BLaER1 (cell line): ENCODE data around the gene HTN1.

Source experiments
- H3K27ac ChIP-seq: shearing (Covaris generic); formaldehyde crosslinking; 2 replicates; pipeline ENCODE4 v1.8.1; 2022
- H3K27me3 ChIP-seq: shearing (Covaris generic); formaldehyde crosslinking; 2 replicates; pipeline ENCODE4 v1.8.1; 2022
- H3K36me3 ChIP-seq: shearing (Covaris generic); formaldehyde crosslinking; 2 replicates; pipeline ENCODE4 v1.8.1; 2022
- H3K4me1 ChIP-seq: shearing (Covaris generic); formaldehyde crosslinking; 2 replicates; pipeline ENCODE4 v1.8.1; 2022
- H3K4me2 ChIP-seq: shearing (Covaris generic); formaldehyde crosslinking; 2 replicates; pipeline ENCODE4 v1.8.1; 2022
- H3K4me3 ChIP-seq: shearing (Covaris generic); formaldehyde crosslinking; 2 replicates; pipeline ENCODE4 v1.8.1; 2022
- H3K9ac ChIP-seq: shearing (Covaris generic); formaldehyde crosslinking; 2 replicates; pipeline ENCODE4 v1.8.1; 2022
- H3K9me3 ChIP-seq: shearing (Covaris generic); formaldehyde crosslinking; 2 replicates; pipeline ENCODE4 v1.8.1; 2022
- H4K20me1 ChIP-seq: shearing (Covaris generic); formaldehyde crosslinking; 2 replicates; pipeline ENCODE4 v1.8.1; 2022
- Cebpa-rat ChIP-seq: shearing (Covaris generic); IDR thresholded peaks from 2 replicates; pipeline ENCODE4 v1.8.1; 2022

The HTN1 gene

GRCh38 chr4:70057651-70058050 lies 7.4 kb downstream of the HTN1 start:
- H3K4me1 ChIP-seq, result no peaks in the 10 kb centered on the region
- no peak overlapping the region for H3K27ac ChIP-seq
- H3K9me3 ChIP-seq, result no peaks in the 10 kb centered on the region
- no peaks in the 10 kb centered on the region for H3K36me3 ChIP-seq
- H3K27me3 ChIP-seq, result no peaks in the 10 kb centered on the region
- no peak overlapping the region for H3K9ac ChIP-seq
- no peak overlapping the region for H3K4me3 ChIP-seq
- H3K4me2 ChIP-seq, result no peak overlapping the region
- no peaks in the 10 kb centered on the region for H4K20me1 ChIP-seq
- TF ChIP-seq Cebpa-rat, result no peak

- Histone ChIP-seq H3K9ac (no peak overlapping the region), H3K4me2 (no peak overlapping the region), H3K4me1 (no peaks in the 10 kb centered on the region), H3K36me3 (no peaks in the 10 kb centered on the region), H3K4me3 (no peak overlapping the region), H3K27me3 (no peaks in the 10 kb centered on the region), H4K20me1 (no peaks in the 10 kb centered on the region), H3K9me3 (no peaks in the 10 kb centered on the region), H3K27ac (no peak overlapping the region)
- no peak for TF ChIP-seq Cebpa-rat
These were observed 8.9 kb downstream of the HTN1 start for GRCh38 chr4:70059149-70059548.

- Histone ChIP-seq H3K4me2 (no peak overlapping the region), H3K4me1 (no peaks in the 10 kb centered on the region), H3K4me3 (no peak overlapping the region), H3K36me3 (no peaks in the 10 kb centered on the region), H3K9ac (no peak overlapping the region), H3K27ac (no peak overlapping the region), H3K27me3 (no peaks in the 10 kb centered on the region), H4K20me1 (no peaks in the 10 kb centered on the region), H3K9me3 (no peaks in the 10 kb centered on the region)
- TF ChIP-seq Cebpa-rat, result no peak
These were observed 11.8 kb downstream of the HTN1 start for GRCh38 chr4:70062000-70062399.

GRCh38 chr4:70080205-70080604 lies 30.0 kb downstream of the HTN1 start:
- H3K4me2 ChIP-seq, result no peak overlapping the region
- H3K36me3 ChIP-seq, result no peaks in the 10 kb centered on the region
- no peaks in the 10 kb centered on the region for H3K9me3 ChIP-seq
- no peak overlapping the region for H3K9ac ChIP-seq
- H3K4me3 ChIP-seq, result no peak overlapping the region
- H3K27ac ChIP-seq, result no peak overlapping the region
- no peak for TF ChIP-seq Cebpa-rat
- no peaks in the 10 kb centered on the region for H3K27me3 ChIP-seq
- H3K4me1 ChIP-seq, result no peaks in the 10 kb centered on the region
- no peaks in the 10 kb centered on the region for H4K20me1 ChIP-seq

GRCh38 chr4:70099206-70099605 lies 49.0 kb downstream of the HTN1 start:
- Histone ChIP-seq H3K9ac (no peak overlapping the region), H3K27ac (no peak overlapping the region), H3K36me3 (no peaks in the 10 kb centered on the region), H4K20me1 (no peaks in the 10 kb centered on the region), H3K4me3 (no peak overlapping the region), H3K4me2 (no peak overlapping the region), H3K27me3 (no peaks in the 10 kb centered on the region), H3K9me3 (no peaks in the 10 kb centered on the region), H3K4me1 (no peaks in the 10 kb centered on the region)
- TF ChIP-seq Cebpa-rat, result no peak
